HG02884 (cell line): ENCODE measurements around the gene AIPL1.

Source experiments
- ATAC-seq: cut with Tn5 transposase; IDR thresholded peaks from one replicate; pipeline ENCODE4 v1.9.1; 2021; ENCODE audit warnings: mild to moderate bottlenecking, moderate library complexity; ENCODE audit not compliant: unreplicated experiment

AIPL1 gene

GRCh38 chr17:6450926-6451832 lies 16.3 kb upstream of the AIPL1 start:
- ATAC-seq = no peak

- ATAC-seq = no peak
Observed at GRCh38 chr17:6449307-6449706, 14.4 kb upstream of the AIPL1 start.

GRCh38 chr17:6448473-6448872 lies 13.6 kb upstream of the AIPL1 start:
- no peak for ATAC-seq

GRCh38 chr17:6446516-6447100 lies 11.7 kb upstream of the AIPL1 start:
- ATAC-seq = no peak

- no peak for ATAC-seq
Observed at GRCh38 chr17:6444571-6445335, 9.8 kb upstream of the AIPL1 start.

GRCh38 chr17:6443692-6444570 lies 9.0 kb upstream of the AIPL1 start, which contains the start of gene PIMREG:
Gene PIMREG, plus strand, starts transcription at chr17:6444455. Its CDS starts 656 bp downstream, at chr17:6445111.
- peak; percentile 89 for ATAC-seq

GRCh38 chr17:6442775-6443174 lies 7.9 kb upstream of the AIPL1 start:
- ATAC-seq = no peak

GRCh38 chr17:6439951-6440350 lies 5.0 kb upstream of the AIPL1 start:
- ATAC-seq = no peak

- ATAC-seq = no peak
Observed at GRCh38 chr17:6437956-6438355, 3.0 kb upstream of the AIPL1 start.

GRCh38 chr17:6437466-6437865 lies 2.5 kb upstream of the AIPL1 start:
- no peak for ATAC-seq

GRCh38 chr17:6435968-6436367 lies 1.0 kb upstream of the AIPL1 start:
- no peak for ATAC-seq

GRCh38 chr17:6430769-6431168 lies 4.2 kb downstream of the AIPL1 start:
- no peak for ATAC-seq

GRCh38 chr17:6429266-6429665 lies 5.7 kb downstream of the AIPL1 start:
- no peak for ATAC-seq

- no peak for ATAC-seq
Observed at GRCh38 chr17:6428207-6428965, 6.5 kb downstream of the AIPL1 start.

- ATAC-seq = no peak
Observed at GRCh38 chr17:6427279-6427781, 7.6 kb downstream of the AIPL1 start.

GRCh38 chr17:6426356-6427101 lies 8.4 kb downstream of the AIPL1 start:
- ATAC-seq = no peak

- no peak for ATAC-seq
Observed at GRCh38 chr17:6425407-6425806, 9.5 kb downstream of the AIPL1 start.

GRCh38 chr17:6423931-6424330 lies 11.0 kb downstream of the AIPL1 start:
- ATAC-seq = no peak

GRCh38 chr17:6422654-6423241 lies 12.2 kb downstream of the AIPL1 start:
- no peak for ATAC-seq
